HepG2 (cell line): Measurements from ENCODE around the gene OSGIN1. TPM values are rescaled to one million over a fixed set of nuclear protein-coding genes. Genes with fewer than 3 reads are reported as not detected.

ENCODE experiments used
- ATF1 ChIP-seq: IDR thresholded peaks from 2 replicates; pipeline ENCODE4 v1.6.1; 2016; ENCODE audit warnings: mild to moderate bottlenecking, control low read depth
- CBFB ChIP-seq: sonication (generic); formaldehyde crosslinking; IDR thresholded peaks from 2 replicates; pipeline ENCODE4 v1.4.0; 2020; ENCODE audit warnings: missing genetic modification reagents
- CERS6 ChIP-seq: sonication (generic); formaldehyde crosslinking; IDR thresholded peaks from 2 replicates; pipeline ENCODE4 v1.5.0; 2020; ENCODE audit warnings: missing genetic modification reagents
- HMG20A ChIP-seq: IDR thresholded peaks from 2 replicates; pipeline ENCODE4 v1.6.1; 2016; ENCODE audit warnings: borderline replicate concordance
- IRF2 ChIP-seq: IDR thresholded peaks from 2 replicates; pipeline ENCODE4 v1.6.1; 2018; ENCODE audit warnings: missing genetic modification reagents, missing compliant biosample characterization
- LRRFIP1 ChIP-seq: sonication (generic); formaldehyde crosslinking; conservative IDR thresholded peaks from 2 replicates; pipeline ENCODE4 v1.4.0; 2020; ENCODE audit warnings: missing genetic modification reagents
- PAWR ChIP-seq: sonication (generic); formaldehyde crosslinking; IDR thresholded peaks from 2 replicates; pipeline ENCODE4 v1.4.0; 2020; ENCODE audit warnings: missing genetic modification reagents, mild to moderate bottlenecking, borderline replicate concordance
- SALL2 ChIP-seq: sonication (generic); formaldehyde crosslinking; IDR thresholded peaks from 2 replicates; pipeline ENCODE4 v1.8.1; 2023; ENCODE audit warnings: mild to moderate bottlenecking, missing genetic modification reagents, inconsistent platforms
- SKIL ChIP-seq: sonication (generic); formaldehyde crosslinking; IDR thresholded peaks from 2 replicates; pipeline ENCODE4 v1.8.0; 2022; ENCODE audit warnings: missing genetic modification reagents, mild to moderate bottlenecking, moderate library complexity, borderline replicate concordance
- SOX13 ChIP-seq, 3 experiments: fragments of 450-650 bp in 1 of 3; sonication (generic) in 1 of 3; formaldehyde crosslinking in 1 of 3; IDR thresholded peaks in 2 of 3; conservative IDR thresholded peaks in 1 of 3; 2 replicates each; pipeline versions ENCODE4 v1.5.0 to v1.6.1; 2016 to 2020; ENCODE audit warnings: antibody characterized with exemption in 1 of 3, mild to moderate bottlenecking in 1 of 3, missing compliant biosample characterization in 1 of 3, missing genetic modification reagents in 1 of 3, moderate library complexity in 1 of 3
- SPEN ChIP-seq: sonication (generic); formaldehyde crosslinking; IDR thresholded peaks from 2 replicates; pipeline ENCODE4 v1.5.1; 2020; ENCODE audit warnings: low read depth, mild to moderate bottlenecking, missing genetic modification reagents
- SYNCRIP ChIP-seq: fragments of 200-400 bp; formaldehyde crosslinking; IDR thresholded peaks from 2 replicates; pipeline ENCODE4 v1.6.1; 2018; ENCODE audit warnings: mild to moderate bottlenecking, low read depth, low read length; ENCODE audit not compliant: insufficient read depth
- TARDBP ChIP-seq: sonication (generic); formaldehyde crosslinking; IDR thresholded peaks from 2 replicates; pipeline ENCODE4 v1.8.0; 2022; ENCODE audit warnings: mild to moderate bottlenecking, missing genetic modification reagents
- TRIM22 ChIP-seq: fragments of 450-650 bp; IDR thresholded peaks from 2 replicates; pipeline ENCODE4 v1.6.1; 2017
- ZNF136 ChIP-seq: sonication (generic); formaldehyde crosslinking; IDR thresholded peaks from 2 replicates; pipeline ENCODE4 v1.8.1; 2022; ENCODE audit warnings: low read depth, mild to moderate bottlenecking, moderate library complexity, missing genetic modification reagents
- ZNF138 ChIP-seq: sonication (generic); formaldehyde crosslinking; IDR thresholded peaks from 2 replicates; pipeline ENCODE4 v1.5.0; 2020; ENCODE audit warnings: mild to moderate bottlenecking, low read depth, missing genetic modification reagents
- ZNF253 ChIP-seq: sonication (generic); formaldehyde crosslinking; IDR thresholded peaks from 2 replicates; pipeline ENCODE4 v1.8.0; 2022; ENCODE audit warnings: mild to moderate bottlenecking, missing genetic modification reagents, borderline replicate concordance
- ZNF331 ChIP-seq: sonication (generic); formaldehyde crosslinking; IDR thresholded peaks from 2 replicates; pipeline ENCODE4 v1.4.0; 2020; ENCODE audit warnings: missing genetic modification reagents
- ZNF451 ChIP-seq: sonication (generic); formaldehyde crosslinking; IDR thresholded peaks from 2 replicates; pipeline ENCODE4 v1.5.0; 2020; ENCODE audit warnings: mild to moderate bottlenecking, missing genetic modification reagents
- ZNF614 ChIP-seq: IDR thresholded peaks from 2 replicates; pipeline ENCODE4 v1.6.1; 2018; ENCODE audit warnings: missing biosample characterization, missing genetic modification reagents, inconsistent platforms, borderline replicate concordance
- ZNF652 ChIP-seq: IDR thresholded peaks from 2 replicates; pipeline ENCODE4 v1.6.1; 2016; ENCODE audit warnings: low read depth, borderline replicate concordance
- polyA plus RNA-seq, 8 experiments: library from polyadenylated mRNA; depleted of rRNA in 3 of 8; stranded (reverse) in 7 of 8; unstranded in 1 of 8; fragments of >200 nt; fragmentation: Illumina TruSeq in 4 of 8; extraction: Trizol in 4 of 8; gene quantifications; 2 replicates each; pipeline versions ENCODE4 v1.2.1 to v1.2.3, GENCODE V29; 2011 to 2016; ENCODE audit warnings: low read depth in 4 of 8, missing spikeins in 1 of 8, mixed read lengths in 1 of 8; ENCODE audit not compliant: insufficient read depth in 1 of 8
- total RNA-seq, 5 experiments: library from RNA; depleted of rRNA; stranded (reverse); fragments of >200 nt; fragmentation: Illumina TruSeq; extraction: Trizol; gene quantifications; 2 replicates each; pipeline ENCODE4 v1.2.3, GENCODE V29; 2016; ENCODE audit warnings: low read depth in 1 of 5

Gene OSGIN1
- total and polyA plus RNA-seq, 2 of the 13 experiments (the other 11 are each of a cell fraction or from before 2014, with no cell fraction given): 20.5 to 27.1 TPM

GRCh38 chr16:83948914-83949723 is 3.9 kb upstream of the OSGIN1 start (continued):
- no peak for TF ChIP-seq CERS6
- TF ChIP-seq SOX13 (IDR thresholded peaks at IDR 0.05): no peak
- TF ChIP-seq SOX13 (CRISPR knock-in tag; conservative IDR thresholded peaks at IDR 0.05 in 1 of 2, IDR thresholded peaks at IDR 0.05 in 1 of 2): peak in 1 of 2 experiments; percentile 90; a peak in 2 of 4 replicates
- TF ChIP-seq HMG20A (CRISPR knock-in tag): peak; percentile 88
- TF ChIP-seq ZNF652 (CRISPR knock-in tag): 0 out of 2 replicates have a peak, but pooled peaks have one; percentile 12
- TF ChIP-seq ZNF614 (CRISPR knock-in tag): 0 out of 2 replicates have a peak, but pooled peaks have one; percentile 47
- 0 out of 2 replicates have a peak, but pooled peaks have one; percentile 35 for TF ChIP-seq ZNF138 (CRISPR knock-in tag)
- no peak for TF ChIP-seq LRRFIP1 (CRISPR knock-in tag)
- TF ChIP-seq SALL2 (CRISPR knock-in tag): peak; percentile 55; the same call in 1 of the 2 replicates
- TF ChIP-seq ZNF253 (CRISPR knock-in tag): no peak
- peak; percentile 91 for TF ChIP-seq TARDBP (CRISPR knock-in tag)
- no peak for TF ChIP-seq ATF1 (CRISPR knock-in tag)
- TF ChIP-seq SKIL (CRISPR knock-in tag): peak; percentile 97
- no peak for TF ChIP-seq TRIM22
- TF ChIP-seq IRF2: peak; percentile 49; the same call in 1 of the 2 replicates
- TF ChIP-seq ZNF136 (CRISPR knock-in tag): no peak
- TF ChIP-seq ZNF331 (CRISPR knock-in tag): peak; percentile 80
- TF ChIP-seq SPEN (CRISPR knock-in tag): peak; percentile 87; the same call in 1 of the 2 replicates
- TF ChIP-seq CBFB (CRISPR knock-in tag): 0 out of 2 replicates have a peak, but pooled peaks have one; percentile 34
- no peak for TF ChIP-seq SYNCRIP
- no peak for TF ChIP-seq PAWR (CRISPR knock-in tag)
- TF ChIP-seq ZNF451 (CRISPR knock-in tag): 0 out of 2 replicates have a peak, but pooled peaks have one; percentile 29
